ENCODE data around the gene F2RL1. TPM values are rescaled to one million over a fixed set of nuclear protein-coding genes. Genes with fewer than 3 reads are reported as not detected.

F2RL1 gene
- total and polyA plus RNA-seq, 2 of the 13 experiments (the other 11 are each of a cell fraction or from before 2014, with no cell fraction given) = 9.9 to 23.0 TPM

GRCh38 chr5:76818844-76819831 is at the start of gene F2RL1 (continued):
- no peak for TF ChIP-seq ZNF253 (CRISPR knock-in tag; IDR thresholded peaks at IDR 0.05; ENCODE audit: borderline replicate concordance)
- TF ChIP-seq ZBTB38 (CRISPR knock-in tag; IDR thresholded peaks at IDR 0.05) = no peak
- peak; percentile 40; the same call in 1 of the 2 replicates for TF ChIP-seq ZNF747 (CRISPR knock-in tag; IDR thresholded peaks at IDR 0.05; ENCODE audit: borderline replicate concordance)
- no peak for TF ChIP-seq RFX3 (CRISPR knock-in tag; IDR thresholded peaks at IDR 0.05)
- no peak for TF ChIP-seq ZNF609 (CRISPR knock-in tag; IDR thresholded peaks at IDR 0.05; ENCODE audit: borderline replicate concordance)
- TF ChIP-seq MXD4 (CRISPR knock-in tag; IDR thresholded peaks at IDR 0.05) = no peak
- TF ChIP-seq NFAT5 (CRISPR knock-in tag; IDR thresholded peaks at IDR 0.05) = no peak
- TF ChIP-seq ZBTB3 (CRISPR knock-in tag; IDR thresholded peaks at IDR 0.05; ENCODE audit: borderline replicate concordance, low read depth) = no peak
- no peak for TF ChIP-seq ZNF33B (CRISPR knock-in tag; IDR thresholded peaks at IDR 0.05)
- no peak for TF ChIP-seq MEIS1 (CRISPR knock-in tag; IDR thresholded peaks at IDR 0.05; ENCODE audit: borderline replicate concordance)
- TF ChIP-seq KDM5B (CRISPR knock-in tag; IDR thresholded peaks at IDR 0.05; ENCODE audit: borderline replicate concordance) = no peak
- no peak for TF ChIP-seq GLI4 (CRISPR knock-in tag; IDR thresholded peaks at IDR 0.05; ENCODE audit: borderline replicate concordance)
- TF ChIP-seq ZNF256 (CRISPR knock-in tag; conservative IDR thresholded peaks at IDR 0.05) = no peak; the same call in 1 of the 2 replicates
- TF ChIP-seq SMAD9 (CRISPR knock-in tag; IDR thresholded peaks at IDR 0.05) = 0 out of 2 replicates have a peak, but pooled peaks have one; percentile 41
- no peak for TF ChIP-seq ZNF333 (CRISPR knock-in tag; IDR thresholded peaks at IDR 0.05; ENCODE audit: borderline replicate concordance)
- peak; percentile 93 for TF ChIP-seq POGK (CRISPR knock-in tag; conservative IDR thresholded peaks at IDR 0.05)

Data from HepG2 (cell line).